ENCODE measurements around the gene RADX.
A peak's percentile ranks its signal among the peaks of the same experiment; 100 is the strongest.

Gene RADX, protein sequence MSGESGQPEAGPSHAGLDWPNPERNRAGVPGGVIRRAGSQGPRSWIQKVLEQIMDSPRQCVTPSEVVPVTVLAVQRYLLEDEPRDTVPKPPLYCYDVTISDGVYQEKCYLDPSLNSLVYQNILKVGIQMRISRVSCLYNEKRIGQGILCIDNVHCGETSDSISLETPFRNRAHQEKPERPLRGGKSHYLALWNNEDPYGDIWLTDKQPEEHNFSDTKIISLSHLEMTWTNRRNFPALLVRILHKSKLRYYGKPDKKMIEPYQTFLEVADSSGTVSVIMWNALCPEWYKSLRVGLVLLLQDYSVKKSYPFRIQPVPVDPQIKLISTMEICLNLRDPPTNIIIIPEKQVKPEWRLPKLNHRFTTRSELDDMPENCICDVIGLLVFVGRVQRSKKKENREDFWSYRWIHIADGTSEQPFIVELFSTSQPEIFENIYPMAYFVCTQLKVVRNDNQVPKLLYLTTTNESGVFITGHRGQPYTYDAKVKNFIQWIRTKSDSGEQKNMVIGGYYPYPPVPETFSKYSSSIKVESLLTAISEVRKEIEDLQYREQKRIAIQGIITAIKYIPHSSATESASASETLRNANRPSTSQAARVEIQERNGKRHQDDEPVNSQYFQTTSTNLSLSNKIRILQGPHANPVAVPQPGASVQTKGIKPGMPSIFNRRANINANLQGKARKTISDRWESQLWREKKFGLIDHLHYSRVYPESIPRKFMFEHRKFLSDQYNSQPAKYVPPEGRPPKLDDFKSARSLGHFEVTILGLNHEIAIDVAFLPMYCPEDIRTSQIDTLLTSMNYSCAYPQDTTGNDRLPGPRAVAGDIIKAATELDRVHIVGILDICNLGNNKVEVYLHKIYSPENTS

GRCh38 chrX:106611679-106612392 lies at the start of gene RADX:
TSS of gene RADX (plus strand) at chrX:106611978. CDS start at chrX:106612081, 103 bp downstream.
- peak; percentile 61 to 70 for DNase-seq (ENCODE audit: low read depth in 2 of 2)
- no peak for TF ChIP-seq CTCF (IDR thresholded peaks at IDR 0.05; ENCODE audit: low read depth, low read length)

DNA sequence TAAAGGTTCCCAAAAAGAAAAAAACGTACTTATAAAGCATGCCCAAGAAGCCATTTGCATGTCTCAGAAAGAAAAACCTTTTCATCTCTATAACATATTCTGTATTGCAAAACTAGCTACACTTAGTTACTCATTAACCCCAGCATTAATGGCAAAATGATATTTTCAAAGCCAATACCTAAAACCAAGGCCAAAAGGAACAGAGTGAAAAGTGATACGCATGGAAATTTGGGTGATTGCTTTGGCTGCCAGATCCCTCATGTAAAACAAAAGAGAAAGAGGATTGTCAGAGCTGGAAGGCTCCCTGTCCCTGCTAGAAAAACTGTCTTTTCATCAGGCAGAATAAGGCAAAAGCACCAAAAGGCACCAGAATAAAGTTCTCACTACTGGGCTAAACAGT lies 46.8 kb upstream of the RADX start:
- no peak for TF ChIP-seq CTCF (IDR thresholded peaks at IDR 0.05; ENCODE audit: low read depth, low read length)
- no peak for DNase-seq (ENCODE audit: low read depth in 2 of 2)
- H3K4me3 ChIP-seq (replicated peaks in 1 of 2; ENCODE audit: low read depth in 2 of 2, low read length in 2 of 2), result no peak overlapping the region

More at GRCh38 chrX:106611679-106612392, at the start of gene RADX:
- H3K4me3 ChIP-seq (replicated peaks in 1 of 2; ENCODE audit: low read depth in 2 of 2, low read length in 2 of 2), result peak within 1 kb of the TSS; percentile 54 to 56

DNA sequence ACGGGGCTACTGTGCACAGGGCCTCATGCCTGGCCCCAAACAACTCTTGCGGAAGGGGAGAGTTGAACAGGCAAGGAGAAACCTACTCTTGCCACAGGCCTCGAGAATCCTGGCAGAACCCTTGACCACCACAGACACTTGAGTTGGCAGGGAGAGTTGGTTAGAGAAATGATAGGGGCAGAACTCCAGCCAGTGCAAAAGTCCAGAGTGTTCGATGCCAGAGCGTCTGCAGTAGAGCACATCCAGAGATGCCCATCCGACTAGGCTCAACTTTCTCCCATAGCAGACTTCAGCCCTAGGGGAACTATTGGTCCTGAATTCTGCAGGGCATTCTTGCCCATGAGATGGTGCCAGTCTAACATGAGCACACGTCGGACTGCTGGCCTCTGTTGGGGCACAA lies 45.4 kb upstream of the RADX start:
- no peak overlapping the region for H3K4me3 ChIP-seq (replicated peaks in 1 of 2; ENCODE audit: low read depth in 2 of 2, low read length in 2 of 2)
- DNase-seq (ENCODE audit: low read depth in 2 of 2), result no peak
- TF ChIP-seq CTCF (IDR thresholded peaks at IDR 0.05; ENCODE audit: low read depth, low read length), result no peak

GRCh38 chrX:106581856-106582255 lies 29.9 kb upstream of the RADX start:
- no peak for TF ChIP-seq CTCF (IDR thresholded peaks at IDR 0.05; ENCODE audit: low read depth, low read length)
- no peak overlapping the region for H3K4me3 ChIP-seq (replicated peaks in 1 of 2; ENCODE audit: low read depth in 2 of 2, low read length in 2 of 2)
- DNase-seq (ENCODE audit: low read depth in 2 of 2), result no peak

- no peak for DNase-seq (ENCODE audit: low read depth in 2 of 2)
- TF ChIP-seq CTCF (IDR thresholded peaks at IDR 0.05; ENCODE audit: low read depth, low read length), result no peak
- no peak overlapping the region for H3K4me3 ChIP-seq (replicated peaks in 1 of 2; ENCODE audit: low read depth in 2 of 2, low read length in 2 of 2)
Measured at GRCh38 chrX:106585478-106585877, 26.3 kb upstream of the RADX start.

DNA sequence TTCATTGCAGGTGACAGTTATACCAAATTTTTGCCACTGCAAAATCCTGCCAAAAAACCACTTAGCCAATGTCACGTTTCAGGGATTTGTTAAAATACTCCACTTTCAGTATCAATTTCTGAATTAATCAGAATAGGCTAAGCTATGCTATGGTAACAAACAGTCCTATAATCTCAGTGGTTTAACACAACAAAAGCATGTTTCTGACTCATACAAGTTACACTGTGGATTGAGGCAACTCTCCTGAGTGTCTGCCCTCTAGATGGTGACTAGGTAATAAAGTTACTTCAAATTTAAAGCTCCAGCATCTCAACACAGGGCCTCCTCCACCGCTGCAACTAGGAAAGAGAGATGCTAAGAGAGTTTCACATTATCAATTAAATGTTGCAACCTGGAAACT lies 23.0 kb upstream of the RADX start:
- no peak overlapping the region for H3K4me3 ChIP-seq (replicated peaks in 1 of 2; ENCODE audit: low read depth in 2 of 2, low read length in 2 of 2)
- TF ChIP-seq CTCF (IDR thresholded peaks at IDR 0.05; ENCODE audit: low read depth, low read length), result no peak
- no peak for DNase-seq (ENCODE audit: low read depth in 2 of 2)

All from cardiac fibroblast (primary cell).